HEK293 (cell line): ENCODE measurements around the gene FRMPD4.
A peak's percentile ranks its signal among the peaks of the same experiment; 100 is the strongest.

Experiments
- CTCF ChIA-PET: fragments of 350-600 bp; formaldehyde crosslinking; extraction: SDS; loops from one replicate; lab custom pipeline; 2021; ENCODE audit warnings: antibody characterized with exemption; lab: Yijun Ruan, JAX
- POLR2A ChIA-PET: fragments of 300-600 bp; formaldehyde crosslinking; extraction: SDS; loops from one replicate; lab custom pipeline; 2020; ENCODE audit warnings: antibody characterized with exemption, inconsistent platforms; lab: Yijun Ruan, JAX
- H3K27ac ChIP-seq: fragments of 200-500 bp; sonication (Bioruptor generic); 2 replicates; pipeline ENCODE4 v1.5.1; 2014; ENCODE audit warnings: low read depth, low read length, control low read depth, inconsistent platforms; ENCODE audit errors: extremely low read depth
- H3K36me3 ChIP-seq, 2 experiments: fragments of 200-500 bp in 1 of 2; sonication (Bioruptor generic) in 1 of 2; 1 replicate in 1 of 2; 2 replicates in 1 of 2; pipeline ENCODE4 v1.5.1; 2014 to 2017; ENCODE audit warnings: inconsistent platforms in 2 of 2, low read length in 2 of 2; ENCODE audit not compliant: control insufficient read depth in 2 of 2, insufficient read depth in 1 of 2
- H3K4me1 ChIP-seq: fragments of 200-500 bp; sonication (Bioruptor generic); 2 replicates; pipeline ENCODE4 v1.5.1; 2014; ENCODE audit warnings: mild to moderate bottlenecking, low read length, inconsistent platforms; ENCODE audit not compliant: control insufficient read depth, insufficient read depth
- H3K4me3 ChIP-seq: 2 replicates; pipeline ENCODE4 v1.5.1; 2011; ENCODE audit warnings: low read depth, mild to moderate bottlenecking, control low read depth, low read length, moderate library complexity
- H3K9me3 ChIP-seq: fragments of 200-500 bp; sonication (Bioruptor generic); 2 replicates; pipeline ENCODE4 v1.5.1; 2014; ENCODE audit warnings: low read depth, low read length, inconsistent platforms; ENCODE audit not compliant: control insufficient read depth, insufficient read depth
- EGR2 ChIP-seq: fragments of 450-650 bp; formaldehyde crosslinking; IDR thresholded peaks from 2 replicates; pipeline ENCODE4 v1.5.1; 2016; ENCODE audit warnings: low read depth, missing biosample characterization, missing genetic modification characterization
- GLI2 ChIP-seq: fragments of 450-650 bp; formaldehyde crosslinking; IDR thresholded peaks from 2 replicates; pipeline ENCODE4; 2017; ENCODE audit warnings: missing biosample characterization, missing genetic modification characterization, low read depth, borderline replicate concordance
- RBAK ChIP-seq: fragments of 450-650 bp; formaldehyde crosslinking; IDR thresholded peaks from 2 replicates; pipeline ENCODE4 v1.5.1; 2016; ENCODE audit warnings: missing biosample characterization, missing genetic modification characterization
- SCRT1 ChIP-seq: fragments of 450-650 bp; formaldehyde crosslinking; IDR thresholded peaks from 2 replicates; pipeline ENCODE4 v1.5.1; 2016; ENCODE audit warnings: missing biosample characterization, missing genetic modification characterization, borderline replicate concordance
- ZBTB21 ChIP-seq: fragments of 450-650 bp; formaldehyde crosslinking; IDR thresholded peaks from 2 replicates; pipeline ENCODE4 v1.5.1; 2017; ENCODE audit warnings: missing biosample characterization, missing genetic modification characterization
- ZFHX2 ChIP-seq: fragments of 450-650 bp; formaldehyde crosslinking; conservative IDR thresholded peaks from 2 replicates; pipeline ENCODE4 v1.5.1; 2016; ENCODE audit warnings: missing biosample characterization, missing genetic modification characterization
- ZFP37 ChIP-seq: fragments of 450-650 bp; formaldehyde crosslinking; IDR thresholded peaks from 2 replicates; pipeline ENCODE4 v1.5.1; 2016; ENCODE audit warnings: missing biosample characterization, missing genetic modification characterization
- ZNF10 ChIP-seq: fragments of 450-650 bp; formaldehyde crosslinking; IDR thresholded peaks from 2 replicates; pipeline ENCODE4 v1.5.1; 2017; ENCODE audit warnings: missing biosample characterization, missing genetic modification characterization
- ZNF112 ChIP-seq: fragments of 450-650 bp; formaldehyde crosslinking; IDR thresholded peaks from 2 replicates; pipeline ENCODE4 v1.5.0; 2017; ENCODE audit warnings: missing biosample characterization, missing genetic modification characterization
- ZNF138 ChIP-seq: fragments of 450-650 bp; formaldehyde crosslinking; IDR thresholded peaks from 2 replicates; pipeline ENCODE4 v1.5.1; 2016; ENCODE audit warnings: missing biosample characterization, missing genetic modification characterization, borderline replicate concordance
- ZNF174 ChIP-seq: fragments of 450-650 bp; formaldehyde crosslinking; IDR thresholded peaks from 2 replicates; pipeline ENCODE4 v1.5.0; 2017; ENCODE audit warnings: missing biosample characterization, mild to moderate bottlenecking, missing genetic modification characterization
- ZNF350 ChIP-seq: fragments of 450-650 bp; formaldehyde crosslinking; IDR thresholded peaks from 2 replicates; pipeline ENCODE4 v1.5.0; 2017; ENCODE audit warnings: missing biosample characterization, mild to moderate bottlenecking, missing genetic modification characterization
- ZNF48 ChIP-seq: fragments of 450-650 bp; formaldehyde crosslinking; IDR thresholded peaks from 2 replicates; pipeline ENCODE4 v1.5.1; 2016; ENCODE audit warnings: missing biosample characterization, missing genetic modification characterization
- ZNF521 ChIP-seq: fragments of 450-650 bp; formaldehyde crosslinking; IDR thresholded peaks from 2 replicates; pipeline ENCODE4 v1.5.1; 2017; ENCODE audit warnings: missing biosample characterization, mild to moderate bottlenecking, missing genetic modification characterization
- ZNF596 ChIP-seq: fragments of 450-650 bp; IDR thresholded peaks from 2 replicates; pipeline ENCODE4 v1.5.0; 2018; ENCODE audit warnings: missing biosample characterization, mild to moderate bottlenecking, missing genetic modification characterization, moderate library complexity
- ZNF629 ChIP-seq: fragments of 450-650 bp; formaldehyde crosslinking; IDR thresholded peaks from 2 replicates; pipeline ENCODE4 v1.5.1; 2017; ENCODE audit warnings: missing biosample characterization, missing genetic modification characterization
- ZNF777 ChIP-seq: fragments of 450-650 bp; formaldehyde crosslinking; IDR thresholded peaks from 2 replicates; pipeline ENCODE4 v1.5.1; 2017; ENCODE audit warnings: missing biosample characterization, missing genetic modification characterization, borderline replicate concordance
- TF ChIP-seq, protein P1 (sequence below): fragments of 450-650 bp; IDR thresholded peaks from 2 replicates; pipeline ENCODE4 v1.5.1; 2018; ENCODE audit warnings: missing biosample characterization, mild to moderate bottlenecking, missing genetic modification characterization
- TF ChIP-seq, protein P2 (sequence below): fragments of 450-650 bp; formaldehyde crosslinking; IDR thresholded peaks from 2 replicates; pipeline ENCODE4 v1.5.1; 2016; ENCODE audit warnings: missing biosample characterization, missing genetic modification characterization
- TF ChIP-seq, protein P3 (sequence below): fragments of 450-650 bp; formaldehyde crosslinking; IDR thresholded peaks from 2 replicates; pipeline ENCODE4 v1.5.1; 2016; ENCODE audit warnings: missing biosample characterization, missing genetic modification characterization
- TF ChIP-seq, protein P4 (sequence below): fragments of 450-650 bp; formaldehyde crosslinking; IDR thresholded peaks from 2 replicates; pipeline ENCODE4 v1.5.1; 2016; ENCODE audit warnings: missing biosample characterization, missing genetic modification characterization
- TF ChIP-seq, protein P5 (sequence below): fragments of 450-650 bp; formaldehyde crosslinking; IDR thresholded peaks from 2 replicates; pipeline ENCODE4 v1.5.1; 2016; ENCODE audit warnings: missing biosample characterization, missing genetic modification characterization, low read depth
- TF ChIP-seq, protein P6 (sequence below): fragments of 450-650 bp; formaldehyde crosslinking; IDR thresholded peaks from 2 replicates; pipeline ENCODE4 v1.5.1; 2016; ENCODE audit warnings: missing biosample characterization, missing genetic modification characterization
- TF ChIP-seq, protein P7 (sequence below): fragments of 450-650 bp; formaldehyde crosslinking; IDR thresholded peaks from 2 replicates; pipeline ENCODE4 v1.5.1; 2017; ENCODE audit warnings: missing biosample characterization, missing genetic modification characterization

The FRMPD4 gene

DNA sequence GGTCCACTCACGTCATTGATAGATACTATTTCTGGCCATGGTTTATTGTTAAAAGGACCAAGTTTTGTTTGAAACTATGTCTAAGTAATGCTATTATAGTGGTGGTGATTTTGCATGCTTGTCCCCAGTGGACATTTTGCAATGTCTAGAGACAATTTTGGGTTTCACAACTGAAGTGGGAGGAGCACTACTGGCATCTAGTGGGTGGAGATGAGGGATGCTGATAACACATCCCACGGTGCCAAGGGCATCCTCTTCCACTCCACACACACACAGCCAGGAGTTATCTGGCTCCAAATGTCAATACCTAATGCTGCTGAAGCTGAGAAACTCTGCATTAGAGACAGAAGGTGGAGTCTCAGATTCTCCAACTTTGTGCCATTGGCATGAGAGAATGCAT, 131.2 kb downstream of the FRMPD4 start:
- POLR2A ChIA-PET = no interaction called here
- CTCF ChIA-PET = no interaction called here
- no peaks in the 10 kb centered on the region for H3K36me3 ChIP-seq
- TF ChIP-seq SCRT1 (no peak), ZNF350 (tag by site-specific recombination) (no peak), EGR2 (tag by site-specific recombination) (peak; percentile 55; the same call in 1 of the 2 replicates), ZFHX2 (tag by site-specific recombination) (peak; percentile 54), ZNF777 (no peak), ZNF10 (no peak)
- TF ChIP-seq, protein P1, sequence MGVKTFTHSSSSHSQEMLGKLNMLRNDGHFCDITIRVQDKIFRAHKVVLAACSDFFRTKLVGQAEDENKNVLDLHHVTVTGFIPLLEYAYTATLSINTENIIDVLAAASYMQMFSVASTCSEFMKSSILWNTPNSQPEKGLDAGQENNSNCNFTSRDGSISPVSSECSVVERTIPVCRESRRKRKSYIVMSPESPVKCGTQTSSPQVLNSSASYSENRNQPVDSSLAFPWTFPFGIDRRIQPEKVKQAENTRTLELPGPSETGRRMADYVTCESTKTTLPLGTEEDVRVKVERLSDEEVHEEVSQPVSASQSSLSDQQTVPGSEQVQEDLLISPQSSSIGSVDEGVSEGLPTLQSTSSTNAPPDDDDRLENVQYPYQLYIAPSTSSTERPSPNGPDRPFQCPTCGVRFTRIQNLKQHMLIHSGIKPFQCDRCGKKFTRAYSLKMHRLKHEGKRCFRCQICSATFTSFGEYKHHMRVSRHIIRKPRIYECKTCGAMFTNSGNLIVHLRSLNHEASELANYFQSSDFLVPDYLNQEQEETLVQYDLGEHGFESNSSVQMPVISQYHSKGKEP = no peak
- TF ChIP-seq, protein P2, sequence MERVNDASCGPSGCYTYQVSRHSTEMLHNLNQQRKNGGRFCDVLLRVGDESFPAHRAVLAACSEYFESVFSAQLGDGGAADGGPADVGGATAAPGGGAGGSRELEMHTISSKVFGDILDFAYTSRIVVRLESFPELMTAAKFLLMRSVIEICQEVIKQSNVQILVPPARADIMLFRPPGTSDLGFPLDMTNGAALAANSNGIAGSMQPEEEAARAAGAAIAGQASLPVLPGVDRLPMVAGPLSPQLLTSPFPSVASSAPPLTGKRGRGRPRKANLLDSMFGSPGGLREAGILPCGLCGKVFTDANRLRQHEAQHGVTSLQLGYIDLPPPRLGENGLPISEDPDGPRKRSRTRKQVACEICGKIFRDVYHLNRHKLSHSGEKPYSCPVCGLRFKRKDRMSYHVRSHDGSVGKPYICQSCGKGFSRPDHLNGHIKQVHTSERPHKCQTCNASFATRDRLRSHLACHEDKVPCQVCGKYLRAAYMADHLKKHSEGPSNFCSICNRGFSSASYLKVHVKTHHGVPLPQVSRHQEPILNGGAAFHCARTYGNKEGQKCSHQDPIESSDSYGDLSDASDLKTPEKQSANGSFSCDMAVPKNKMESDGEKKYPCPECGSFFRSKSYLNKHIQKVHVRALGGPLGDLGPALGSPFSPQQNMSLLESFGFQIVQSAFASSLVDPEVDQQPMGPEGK = no peak
- TF ChIP-seq, protein P3, sequence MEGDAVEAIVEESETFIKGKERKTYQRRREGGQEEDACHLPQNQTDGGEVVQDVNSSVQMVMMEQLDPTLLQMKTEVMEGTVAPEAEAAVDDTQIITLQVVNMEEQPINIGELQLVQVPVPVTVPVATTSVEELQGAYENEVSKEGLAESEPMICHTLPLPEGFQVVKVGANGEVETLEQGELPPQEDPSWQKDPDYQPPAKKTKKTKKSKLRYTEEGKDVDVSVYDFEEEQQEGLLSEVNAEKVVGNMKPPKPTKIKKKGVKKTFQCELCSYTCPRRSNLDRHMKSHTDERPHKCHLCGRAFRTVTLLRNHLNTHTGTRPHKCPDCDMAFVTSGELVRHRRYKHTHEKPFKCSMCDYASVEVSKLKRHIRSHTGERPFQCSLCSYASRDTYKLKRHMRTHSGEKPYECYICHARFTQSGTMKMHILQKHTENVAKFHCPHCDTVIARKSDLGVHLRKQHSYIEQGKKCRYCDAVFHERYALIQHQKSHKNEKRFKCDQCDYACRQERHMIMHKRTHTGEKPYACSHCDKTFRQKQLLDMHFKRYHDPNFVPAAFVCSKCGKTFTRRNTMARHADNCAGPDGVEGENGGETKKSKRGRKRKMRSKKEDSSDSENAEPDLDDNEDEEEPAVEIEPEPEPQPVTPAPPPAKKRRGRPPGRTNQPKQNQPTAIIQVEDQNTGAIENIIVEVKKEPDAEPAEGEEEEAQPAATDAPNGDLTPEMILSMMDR (tag by site-specific recombination) = peak; percentile 58
- no peaks in the 10 kb centered on the region for H3K9me3 ChIP-seq
- no peak overlapping the region for H3K4me3 ChIP-seq
- no peak overlapping the region for H3K27ac ChIP-seq
- H3K4me1 ChIP-seq = no peaks in the 10 kb centered on the region

DNA sequence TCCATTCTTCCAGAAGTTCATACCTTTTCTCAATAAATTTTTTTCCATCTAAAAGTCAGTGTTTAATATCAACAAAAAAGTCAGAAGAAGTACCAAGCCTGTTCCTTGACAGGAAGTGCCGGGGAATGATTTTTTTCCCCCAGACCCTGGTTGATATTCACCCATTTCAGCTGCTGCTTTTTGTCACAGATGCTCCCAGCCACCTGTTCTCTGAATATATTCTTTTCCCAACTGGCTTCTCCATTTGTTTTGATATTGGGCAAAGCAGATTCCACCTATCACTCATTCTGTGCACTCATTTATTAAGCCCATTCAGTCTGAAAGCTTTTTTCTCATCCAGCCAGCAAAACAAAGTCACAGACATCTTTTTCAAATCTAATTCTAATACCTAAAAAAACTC, 139.9 kb downstream of the FRMPD4 start:
- no peaks in the 10 kb centered on the region for H3K9me3 ChIP-seq
- H3K4me1 ChIP-seq = no peaks in the 10 kb centered on the region
- H3K4me3 ChIP-seq = no peak overlapping the region
- CTCF ChIA-PET = interaction anchor here (0.6 kb wide), 1 partner anchor 43 kb away, joined by 4 read pairs; no protein-coding TSS in a partner anchor
- H3K36me3 ChIP-seq = no peaks in the 10 kb centered on the region
- H3K27ac ChIP-seq = no peak overlapping the region
- POLR2A ChIA-PET = no interaction called here
- TF ChIP-seq ZNF350 (tag by site-specific recombination) (no peak), ZNF112 (no peak), ZFP37 (tag by site-specific recombination) (no peak), ZNF521 (tag by site-specific recombination) (no peak), ZBTB21 (tag by site-specific recombination) (no peak), ZNF777 (no peak), ZNF174 (tag by site-specific recombination) (no peak), ZNF138 (tag by site-specific recombination) (no peak), ZNF629 (no peak), ZNF596 (no peak), GLI2 (no peak), RBAK (tag by site-specific recombination) (no peak), ZNF48 (tag by site-specific recombination) (no peak)
- TF ChIP-seq, protein P4, sequence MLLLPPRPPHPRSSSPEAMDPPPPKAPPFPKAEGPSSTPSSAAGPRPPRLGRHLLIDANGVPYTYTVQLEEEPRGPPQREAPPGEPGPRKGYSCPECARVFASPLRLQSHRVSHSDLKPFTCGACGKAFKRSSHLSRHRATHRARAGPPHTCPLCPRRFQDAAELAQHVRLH (tag by site-specific recombination) = no peak
- TF ChIP-seq, protein P5, sequence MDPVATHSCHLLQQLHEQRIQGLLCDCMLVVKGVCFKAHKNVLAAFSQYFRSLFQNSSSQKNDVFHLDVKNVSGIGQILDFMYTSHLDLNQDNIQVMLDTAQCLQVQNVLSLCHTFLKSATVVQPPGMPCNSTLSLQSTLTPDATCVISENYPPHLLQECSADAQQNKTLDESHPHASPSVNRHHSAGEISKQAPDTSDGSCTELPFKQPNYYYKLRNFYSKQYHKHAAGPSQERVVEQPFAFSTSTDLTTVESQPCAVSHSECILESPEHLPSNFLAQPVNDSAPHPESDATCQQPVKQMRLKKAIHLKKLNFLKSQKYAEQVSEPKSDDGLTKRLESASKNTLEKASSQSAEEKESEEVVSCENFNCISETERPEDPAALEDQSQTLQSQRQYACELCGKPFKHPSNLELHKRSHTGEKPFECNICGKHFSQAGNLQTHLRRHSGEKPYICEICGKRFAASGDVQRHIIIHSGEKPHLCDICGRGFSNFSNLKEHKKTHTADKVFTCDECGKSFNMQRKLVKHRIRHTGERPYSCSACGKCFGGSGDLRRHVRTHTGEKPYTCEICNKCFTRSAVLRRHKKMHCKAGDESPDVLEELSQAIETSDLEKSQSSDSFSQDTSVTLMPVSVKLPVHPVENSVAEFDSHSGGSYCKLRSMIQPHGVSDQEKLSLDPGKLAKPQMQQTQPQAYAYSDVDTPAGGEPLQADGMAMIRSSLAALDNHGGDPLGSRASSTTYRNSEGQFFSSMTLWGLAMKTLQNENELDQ (tag by site-specific recombination) = no peak
- TF ChIP-seq, protein P6, sequence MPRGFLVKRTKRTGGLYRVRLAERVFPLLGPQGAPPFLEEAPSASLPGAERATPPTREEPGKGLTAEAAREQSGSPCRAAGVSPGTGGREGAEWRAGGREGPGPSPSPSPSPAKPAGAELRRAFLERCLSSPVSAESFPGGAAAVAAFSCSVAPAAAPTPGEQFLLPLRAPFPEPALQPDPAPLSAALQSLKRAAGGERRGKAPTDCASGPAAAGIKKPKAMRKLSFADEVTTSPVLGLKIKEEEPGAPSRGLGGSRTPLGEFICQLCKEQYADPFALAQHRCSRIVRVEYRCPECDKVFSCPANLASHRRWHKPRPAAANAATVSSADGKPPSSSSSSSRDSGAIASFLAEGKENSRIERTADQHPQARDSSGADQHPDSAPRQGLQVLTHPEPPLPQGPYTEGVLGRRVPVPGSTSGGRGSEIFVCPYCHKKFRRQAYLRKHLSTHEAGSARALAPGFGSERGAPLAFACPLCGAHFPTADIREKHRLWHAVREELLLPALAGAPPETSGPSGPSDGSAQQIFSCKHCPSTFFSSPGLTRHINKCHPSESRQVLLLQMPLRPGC (tag by site-specific recombination) = no peak
- TF ChIP-seq, protein P7, sequence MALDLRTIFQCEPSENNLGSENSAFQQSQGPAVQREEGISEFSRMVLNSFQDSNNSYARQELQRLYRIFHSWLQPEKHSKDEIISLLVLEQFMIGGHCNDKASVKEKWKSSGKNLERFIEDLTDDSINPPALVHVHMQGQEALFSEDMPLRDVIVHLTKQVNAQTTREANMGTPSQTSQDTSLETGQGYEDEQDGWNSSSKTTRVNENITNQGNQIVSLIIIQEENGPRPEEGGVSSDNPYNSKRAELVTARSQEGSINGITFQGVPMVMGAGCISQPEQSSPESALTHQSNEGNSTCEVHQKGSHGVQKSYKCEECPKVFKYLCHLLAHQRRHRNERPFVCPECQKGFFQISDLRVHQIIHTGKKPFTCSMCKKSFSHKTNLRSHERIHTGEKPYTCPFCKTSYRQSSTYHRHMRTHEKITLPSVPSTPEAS (tag by site-specific recombination) = no peak
